HepG2 (cell line): ENCODE results near the gene MCM10. TPM values are rescaled to one million over a fixed set of nuclear protein-coding genes. Genes with fewer than 3 reads are reported as not detected.

Experiments
- ATAC-seq: fragments of 200-7000 bp; cut with Tn5 transposase; 3 replicates; pipeline ENCODE4 v1.9.1; 2020; ENCODE audit warnings: mild to moderate bottlenecking, moderate library complexity
- BruUV-seq: library from RNA; stranded (reverse); fragments of 400-500 nt; replicated peaks from 2 replicates; lab custom pipeline; 2021; lab: Mats Ljungman, UMichigan
- CTCF ChIA-PET: fragments of 300-600 bp; formaldehyde crosslinking; extraction: SDS; loops from one replicate; lab custom pipeline; 2021; ENCODE audit warnings: low total read pairs, inconsistent platforms, low intra/inter-chr PET ratio; lab: Yijun Ruan, JAX
- POLR2A ChIA-PET: fragments of 350-600 bp; sonication (Branson Sonifier 250); formaldehyde crosslinking; loops from one replicate; lab custom pipeline; 2020; ENCODE audit warnings: antibody characterized with exemption, inconsistent platforms; lab: Yijun Ruan, JAX
- DNase-seq: peaks from one replicate; pipeline ENCODE4 v3.0.0-alpha.2; 2015; ENCODE audit warnings: low spot score
- FAIRE-seq: peaks from 3 replicates; lab custom pipeline; 2011; peaks lifted over from hg19 to GRCh38; lab: Jason Lieb, UNC
- H2AFZ ChIP-seq: one replicate; pipeline ENCODE4 v1.6.1; 2011; ENCODE audit warnings: low read length, inconsistent platforms
- H3K27ac ChIP-seq: fragments of 300-600 bp; 3 replicates; pipeline ENCODE4 v1.8.0; 2011; ENCODE audit warnings: mixed run types, mild to moderate bottlenecking, mixed read lengths, low read length, inconsistent platforms; ENCODE audit not compliant: insufficient read depth; ENCODE audit errors: extremely low read length
- H3K27me3 ChIP-seq, 2 experiments: fragments of 200-600 bp in 1 of 2; 2 replicates in 1 of 2; 3 replicates in 1 of 2; pipeline versions ENCODE4 v1.6.0 to v1.8.0; 2011; ENCODE audit warnings: low read length in 2 of 2, mild to moderate bottlenecking in 2 of 2, moderate library complexity in 2 of 2, inconsistent platforms in 1 of 2; ENCODE audit not compliant: insufficient read depth in 2 of 2, control insufficient read depth in 1 of 2
- H3K36me3 ChIP-seq, 2 experiments: fragments of 200-600 bp in 1 of 2; replicated peaks in 1 of 2; 2 replicates in 1 of 2; 3 replicates in 1 of 2; pipeline versions ENCODE4 v1.5.1 to v1.8.0; 2011; ENCODE audit warnings: low read length in 2 of 2, inconsistent platforms in 1 of 2; ENCODE audit not compliant: insufficient read depth in 2 of 2, control insufficient read depth in 1 of 2
- H3K4me1 ChIP-seq: 2 replicates; pipeline ENCODE4 v1.5.1; 2012; ENCODE audit warnings: low read length, inconsistent platforms; ENCODE audit not compliant: insufficient read depth
- H3K4me2 ChIP-seq: 2 replicates; pipeline ENCODE4 v1.6.0; 2011; ENCODE audit warnings: low read depth, low read length, inconsistent platforms
- H3K4me3 ChIP-seq, 3 experiments: fragments of 200-600 bp in 1 of 3; sonication (generic), shearing (Covaris generic) in 1 of 3; replicated peaks in 1 of 3; 2 replicates each; pipeline ENCODE4 v1.5.1; 2011 to 2016; ENCODE audit warnings: low read length in 3 of 3, inconsistent platforms in 2 of 3, low read depth in 2 of 3, mild to moderate bottlenecking in 2 of 3, control low read depth in 1 of 3, mixed read lengths in 1 of 3; ENCODE audit not compliant: insufficient read depth in 1 of 3
- H3K79me2 ChIP-seq: one replicate; pipeline ENCODE4 v1.6.1; 2011; ENCODE audit warnings: low read length, inconsistent platforms; ENCODE audit not compliant: insufficient read depth
- H3K9ac ChIP-seq: 2 replicates; pipeline ENCODE4 v1.6.0; 2011; ENCODE audit warnings: mild to moderate bottlenecking, low read depth, low read length, inconsistent platforms; ENCODE audit not compliant: insufficient read depth
- H3K9me3 ChIP-seq: 2 replicates; pipeline ENCODE4 v1.5.1; 2012; ENCODE audit warnings: mild to moderate bottlenecking, low read length
- H4K20me1 ChIP-seq: 2 replicates; pipeline ENCODE4 v1.6.0; 2011; ENCODE audit warnings: inconsistent platforms, mild to moderate bottlenecking, low read length, moderate library complexity; ENCODE audit not compliant: insufficient read depth
- MAZ ChIP-seq, 2 experiments: sonication (generic) in 1 of 2; formaldehyde crosslinking in 1 of 2; IDR thresholded peaks; 2 replicates each; pipeline versions ENCODE4 v1.5.0 to v1.6.1; 2012 to 2020; ENCODE audit warnings: low read depth in 2 of 2, mild to moderate bottlenecking in 2 of 2, borderline replicate concordance in 1 of 2, improper control_type of control experiment in 1 of 2, low read length in 1 of 2, missing genetic modification reagents in 1 of 2, moderate library complexity in 1 of 2
- TAF15 ChIP-seq: fragments of 200-400 bp; formaldehyde crosslinking; IDR thresholded peaks from one replicate; pipeline ENCODE4 v1.6.1; 2018; ENCODE audit warnings: mild to moderate bottlenecking, low read depth, low read length; ENCODE audit not compliant: poor library complexity, severe bottlenecking
- TBP ChIP-seq: sonication (generic); formaldehyde crosslinking; IDR thresholded peaks from 2 replicates; pipeline ENCODE4 v1.5.0; 2020; ENCODE audit warnings: missing genetic modification reagents
- ZNF18 ChIP-seq: sonication (generic); formaldehyde crosslinking; IDR thresholded peaks from 2 replicates; pipeline ENCODE4 v1.8.0; 2022; ENCODE audit warnings: mild to moderate bottlenecking, missing genetic modification reagents; ENCODE audit not compliant: insufficient replicate concordance
- ZNF230 ChIP-seq: sonication (generic); formaldehyde crosslinking; IDR thresholded peaks from 2 replicates; pipeline ENCODE4 v1.4.0; 2020; ENCODE audit warnings: mild to moderate bottlenecking, missing genetic modification reagents
- ZNF512B ChIP-seq: sonication (generic); formaldehyde crosslinking; IDR thresholded peaks from 2 replicates; pipeline ENCODE4 v1.5.1; 2020; ENCODE audit warnings: missing genetic modification reagents, mild to moderate bottlenecking, borderline replicate concordance
- ZNF580 ChIP-seq: IDR thresholded peaks from 2 replicates; pipeline ENCODE4 v1.6.1; 2016; ENCODE audit warnings: low read depth, borderline replicate concordance
- ZNF891 ChIP-seq: sonication (generic); formaldehyde crosslinking; IDR thresholded peaks from 2 replicates; pipeline ENCODE4 v1.5.0; 2020; ENCODE audit warnings: mild to moderate bottlenecking, missing genetic modification reagents
- WGBS: methylation state at CpG from one replicate; pipeline ENCODE4 v1.1.6; 2017; ENCODE audit warnings: low lambda C conversion rate; 5-methylcytosine and 5-hydroxymethylcytosine counted together
- in situ Hi-C: cut with HindIII; loops from 2 replicates; pipeline ENCODE4 v1.10.0; 2017; ENCODE audit warnings: low pct_unique_long_range_greater_than_20kb; ENCODE audit not compliant: extremely low pct_ligation_motif_present
- intact Hi-C: fragments of 100-400 bp; cut with micrococcal nuclease; formaldehyde crosslinking; loops from one replicate; pipeline ENCODE4 v1.10.0; 2022; ENCODE audit not compliant: unreplicated experiment
- polyA plus RNA-seq, 8 experiments: library from polyadenylated mRNA; depleted of rRNA in 3 of 8; stranded (reverse) in 7 of 8; unstranded in 1 of 8; fragments of >200 nt; fragmentation: Illumina TruSeq in 4 of 8; extraction: Trizol in 4 of 8; gene quantifications; 2 replicates each; pipeline versions ENCODE4 v1.2.1 to v1.2.3, GENCODE V29; 2011 to 2016; ENCODE audit warnings: low read depth in 4 of 8, missing spikeins in 1 of 8, mixed read lengths in 1 of 8; ENCODE audit not compliant: insufficient read depth in 1 of 8
- total RNA-seq, 5 experiments: library from RNA; depleted of rRNA; stranded (reverse); fragments of >200 nt; fragmentation: Illumina TruSeq; extraction: Trizol; gene quantifications; 2 replicates each; pipeline ENCODE4 v1.2.3, GENCODE V29; 2016; ENCODE audit warnings: low read depth in 1 of 5
- TF ChIP-seq, protein P1 (sequence below): sonication (generic); formaldehyde crosslinking; IDR thresholded peaks from 2 replicates; pipeline ENCODE4 v1.8.0; 2023; ENCODE audit warnings: mild to moderate bottlenecking, missing genetic modification reagents

MCM10 gene
- total and polyA plus RNA-seq, 2 of the 13 experiments (the other 11 are each of a cell fraction or from before 2014, with no cell fraction given) = 2.8 to 31.3 TPM

GRCh38 chr10:13225601-13226000 lies 64.2 kb downstream of the MCM10 start:
- no peaks in the 10 kb centered on the region for H3K36me3 ChIP-seq
- no peaks in the 10 kb centered on the region for H3K79me2 ChIP-seq
- ATAC-seq = no peak
- H3K27ac ChIP-seq = no peak overlapping the region
- POLR2A ChIA-PET = no interaction called here
- H3K9ac ChIP-seq = no peak overlapping the region
- 62% methylated on average over 8 of the region's 8 CpGs for WGBS
- no peaks in the 10 kb centered on the region for H3K9me3 ChIP-seq
- H3K4me2 ChIP-seq = no peak overlapping the region
- H3K4me3 ChIP-seq = no peak overlapping the region
- in situ Hi-C loops (no loop called here), intact Hi-C loops (loop anchor here (10.0 kb wide), 1 partner anchor 49 kb away; no protein-coding TSS in a partner anchor)
- no peak for TF ChIP-seq ZNF18 (CRISPR knock-in tag)
- no peak for TF ChIP-seq TAF15
- TF ChIP-seq MAZ (IDR thresholded peaks at IDR 0.05; ENCODE audit: borderline replicate concordance, low read depth, low read length) = no peak
- no peak for TF ChIP-seq MAZ (CRISPR knock-in tag; IDR thresholded peaks at IDR 0.05; ENCODE audit: low read depth)
- CTCF ChIA-PET = no interaction called here
- H3K4me1 ChIP-seq = peaks cover 11% of the 10 kb centered on the region; the same call in 1 of the 2 replicates
- H4K20me1 ChIP-seq = no peaks in the 10 kb centered on the region
- BruUV-seq = no TSS peak
- DNase-seq = no peak
- H3K27me3 ChIP-seq = 0 out of 5 replicates have a peak, but pooled peaks cover 0 to 1% of the 10 kb centered on the region in 2 experiments
- no peak overlapping the region for H2AFZ ChIP-seq
- no peak for FAIRE-seq

DNA sequence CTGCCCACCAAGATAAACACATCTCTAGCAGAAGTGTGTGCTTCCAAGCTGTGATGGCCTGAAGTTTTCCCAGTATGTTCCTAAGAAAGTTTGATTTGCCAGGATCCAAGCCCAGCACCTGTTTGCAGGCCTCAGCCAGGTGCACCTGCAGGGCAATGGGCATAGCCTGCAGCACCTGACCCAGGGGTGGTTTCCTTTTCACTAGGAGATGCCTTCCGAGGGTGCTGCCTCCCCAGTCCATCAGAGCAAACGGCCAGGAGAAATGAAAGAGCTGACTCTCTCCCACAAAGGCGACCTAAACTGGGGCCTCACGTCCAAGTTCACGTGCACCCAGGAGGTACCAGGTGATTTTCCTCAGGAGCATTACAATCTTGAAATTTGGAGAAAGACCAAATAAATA lies 65.7 kb downstream of the MCM10 start:
- Histone ChIP-seq H3K27me3 (peaks cover 3% of the 10 kb centered on the region in 2 experiments; a peak in 2 of 5 replicates), H3K4me3 (no peak overlapping the region), H3K27ac (no peak overlapping the region), H3K9ac (no peak overlapping the region), H3K79me2 (no peaks in the 10 kb centered on the region), H3K36me3 (no peaks in the 10 kb centered on the region), H3K4me2 (no peak overlapping the region), H3K4me1 (peaks cover 6% of the 10 kb centered on the region; the same call in 1 of the 2 replicates), H3K9me3 (no peaks in the 10 kb centered on the region), H2AFZ (no peak overlapping the region), H4K20me1 (no peaks in the 10 kb centered on the region)
- ChIA-PET POLR2A (no interaction called here), CTCF (no interaction called here)
- FAIRE-seq (no peak), DNase-seq (no peak), ATAC-seq (no peak)
- 9% methylated on average over 4 of the region's 5 CpGs for WGBS
- no TSS peak for BruUV-seq
- intact Hi-C loops (loop anchor here (10.0 kb wide), 1 partner anchor 48 kb away; no protein-coding TSS in a partner anchor), in situ Hi-C loops (no loop called here)
- TF ChIP-seq ZNF891 (CRISPR knock-in tag) (no peak), ZNF580 (no peak), ZNF230 (no peak), TBP (CRISPR knock-in tag) (no peak), ZNF512B (CRISPR knock-in tag) (no peak)
- TF ChIP-seq, protein P1, sequence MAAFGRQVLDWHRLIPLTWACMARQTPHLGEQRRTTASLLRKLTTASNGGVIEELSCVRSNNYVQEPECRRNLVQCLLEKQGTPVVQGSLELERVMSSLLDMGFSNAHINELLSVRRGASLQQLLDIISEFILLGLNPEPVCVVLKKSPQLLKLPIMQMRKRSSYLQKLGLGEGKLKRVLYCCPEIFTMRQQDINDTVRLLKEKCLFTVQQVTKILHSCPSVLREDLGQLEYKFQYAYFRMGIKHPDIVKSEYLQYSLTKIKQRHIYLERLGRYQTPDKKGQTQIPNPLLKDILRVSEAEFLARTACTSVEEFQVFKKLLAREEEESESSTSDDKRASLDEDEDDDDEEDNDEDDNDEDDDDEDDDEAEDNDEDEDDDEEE (CRISPR knock-in tag) = no peak
